Rectal smooth muscle tissue (tissue), 1 donor: ENCODE measurements around the gene HOMER1.
"Not testable (repeated sequence)": the region's sequence is repeated elsewhere in the genome, so short reads cannot be mapped to it uniquely, and the experiment has no call there.

Experiments used
- H3K27ac ChIP-seq: one replicate; pipeline ENCODE4 v1.7.0; 2013; ENCODE audit warnings: low read depth, low read length, inconsistent platforms
- H3K27me3 ChIP-seq: one replicate; pipeline ENCODE4 v1.7.0; 2013; ENCODE audit warnings: low read length; ENCODE audit not compliant: control insufficient read depth, insufficient read depth
- H3K36me3 ChIP-seq: one replicate; pipeline ENCODE4 v1.7.0; 2013; ENCODE audit warnings: low read length; ENCODE audit not compliant: control insufficient read depth, insufficient read depth
- H3K4me1 ChIP-seq: one replicate; pipeline ENCODE4 v1.7.0; 2013; ENCODE audit warnings: low read length; ENCODE audit not compliant: control insufficient read depth, insufficient read depth
- H3K4me3 ChIP-seq: one replicate; pipeline ENCODE4 v1.7.0; 2013; ENCODE audit warnings: low read length
- H3K9ac ChIP-seq: one replicate; pipeline ENCODE4 v1.7.0; 2013; ENCODE audit warnings: low read length

Gene HOMER1

DNA sequence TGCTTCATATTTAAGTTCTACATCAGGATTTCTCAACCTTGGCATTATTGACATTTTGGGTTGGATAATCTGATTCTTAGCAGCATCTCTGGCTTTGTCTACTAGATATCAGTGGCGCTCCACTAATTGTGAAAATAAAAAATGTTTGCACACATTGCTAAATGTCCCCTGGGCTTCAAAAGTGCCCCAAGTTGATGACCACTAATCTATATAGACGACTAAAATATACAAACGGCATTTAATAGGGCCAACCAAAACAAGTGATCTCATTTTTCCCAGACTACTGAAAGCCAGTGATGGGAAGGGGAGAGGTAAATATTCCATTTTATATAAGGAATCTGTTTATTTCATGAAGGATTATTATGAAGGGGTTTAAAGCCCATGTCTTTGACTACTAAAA lies 118.6 kb downstream of the HOMER1 start:
- Histone ChIP-seq H3K27ac (no peak overlapping the region), H3K27me3 (no peaks in the 10 kb centered on the region), H3K36me3 (no peaks in the 10 kb centered on the region), H3K4me3 (no peak overlapping the region), H3K9ac (no peak overlapping the region), H3K4me1 (no peaks in the 10 kb centered on the region)

DNA sequence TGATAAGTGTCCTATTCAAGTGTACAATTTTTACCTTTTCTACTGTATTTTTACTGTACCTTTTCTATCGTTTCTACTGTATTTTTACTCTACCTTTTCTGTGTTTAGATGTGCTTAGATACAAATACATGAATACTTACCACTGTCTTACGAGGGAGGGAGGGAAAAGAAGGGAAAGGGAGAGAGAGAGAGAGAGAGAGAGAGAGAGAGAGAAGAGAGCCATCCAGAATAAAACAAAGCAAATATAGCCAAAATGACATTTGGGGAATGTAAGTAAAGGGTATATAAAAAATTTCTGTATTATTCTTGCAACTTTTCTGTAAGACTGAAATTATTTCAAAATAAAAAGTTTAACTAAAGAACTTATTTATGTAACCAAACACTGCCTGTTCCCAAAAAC lies 121.2 kb downstream of the HOMER1 start:
- Histone ChIP-seq H3K4me1 (no peaks in the 10 kb centered on the region), H3K9ac (no peak overlapping the region), H3K36me3 (no peaks in the 10 kb centered on the region), H3K4me3 (no peak overlapping the region), H3K27me3 (no peaks in the 10 kb centered on the region), H3K27ac (no peak overlapping the region)

DNA sequence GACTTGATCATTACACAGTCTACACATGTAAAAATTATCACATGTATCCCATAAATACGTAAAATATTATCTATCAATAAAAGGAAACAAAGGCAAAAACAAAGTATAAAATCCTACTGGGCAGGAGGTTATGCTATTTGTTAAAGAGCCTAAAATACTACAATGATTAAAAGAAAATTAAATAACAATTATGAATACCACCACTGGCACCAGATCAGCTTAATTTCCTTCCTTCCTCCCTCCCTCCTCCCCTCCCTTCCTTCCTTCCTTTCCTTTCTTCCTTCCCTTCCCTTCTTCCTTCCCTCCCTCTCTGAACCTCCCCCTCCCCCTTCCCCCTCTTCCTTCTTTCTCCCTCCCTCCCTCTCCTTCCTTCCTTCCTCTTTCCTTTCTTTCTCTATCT lies 127.3 kb downstream of the HOMER1 start:
- Histone ChIP-seq H3K4me3 (no peak overlapping the region), H3K9ac (no peak overlapping the region), H3K36me3 (no peaks in the 10 kb centered on the region), H3K27me3 (no peaks in the 10 kb centered on the region), H3K27ac (no peak overlapping the region), H3K4me1 (no peaks in the 10 kb centered on the region)

DNA sequence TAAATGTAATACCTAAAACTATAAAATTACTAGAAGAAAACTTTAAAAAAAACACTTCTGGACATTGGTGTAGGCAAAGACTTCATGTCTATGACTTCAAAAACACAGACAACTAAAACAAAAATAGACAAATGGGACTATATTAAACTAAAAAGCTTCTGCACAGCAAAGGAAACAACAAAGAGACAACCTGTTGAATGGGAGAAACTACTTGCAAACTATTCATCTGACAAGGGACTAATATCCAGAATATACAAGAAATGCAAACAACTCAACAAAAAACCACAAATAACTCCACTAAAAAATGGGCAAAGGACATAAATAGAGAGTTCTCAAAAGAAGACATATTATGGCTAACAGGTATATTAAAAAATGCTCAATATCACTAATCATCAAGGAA lies 128.8 kb downstream of the HOMER1 start:
- H3K27me3 ChIP-seq, H3K4me3 ChIP-seq, H3K36me3 ChIP-seq, H3K27ac ChIP-seq, H3K4me1 ChIP-seq, H3K9ac ChIP-seq: not testable (repeated sequence)

DNA sequence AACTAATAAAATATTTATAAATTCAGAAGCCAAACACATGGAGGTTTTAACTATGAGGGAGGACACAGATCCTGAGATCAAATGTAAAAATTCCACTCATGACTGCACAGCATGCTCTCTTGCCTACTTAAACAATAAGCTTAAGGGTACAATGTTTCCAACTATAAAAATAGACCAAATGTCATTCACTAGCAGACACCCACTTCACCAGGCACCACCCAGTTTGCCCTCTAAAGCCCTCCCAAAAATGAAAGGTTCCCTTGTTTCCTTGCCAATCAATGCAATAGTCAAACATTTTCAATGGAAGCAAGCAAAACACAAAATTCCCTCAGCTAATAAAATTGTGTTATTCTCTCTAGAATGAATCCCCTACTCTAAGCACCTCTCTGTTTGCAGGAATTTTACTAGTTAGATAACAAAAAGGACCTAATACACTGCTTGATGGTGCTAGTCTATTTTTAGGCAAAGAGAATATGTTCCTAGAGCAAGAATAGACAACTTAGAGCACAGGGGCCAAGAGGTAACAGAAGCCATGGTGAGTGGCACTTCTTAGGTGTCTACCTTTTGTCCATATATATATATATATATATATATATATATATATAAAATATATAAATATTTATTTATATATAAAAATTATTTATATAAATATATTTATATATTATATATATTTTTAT lies 135.3 kb downstream of the HOMER1 start:
- Histone ChIP-seq H3K27ac (no peak overlapping the region), H3K9ac (no peak overlapping the region), H3K4me1 (no peaks in the 10 kb centered on the region), H3K27me3 (no peaks in the 10 kb centered on the region), H3K4me3 (no peak overlapping the region), H3K36me3 (no peaks in the 10 kb centered on the region)

DNA sequence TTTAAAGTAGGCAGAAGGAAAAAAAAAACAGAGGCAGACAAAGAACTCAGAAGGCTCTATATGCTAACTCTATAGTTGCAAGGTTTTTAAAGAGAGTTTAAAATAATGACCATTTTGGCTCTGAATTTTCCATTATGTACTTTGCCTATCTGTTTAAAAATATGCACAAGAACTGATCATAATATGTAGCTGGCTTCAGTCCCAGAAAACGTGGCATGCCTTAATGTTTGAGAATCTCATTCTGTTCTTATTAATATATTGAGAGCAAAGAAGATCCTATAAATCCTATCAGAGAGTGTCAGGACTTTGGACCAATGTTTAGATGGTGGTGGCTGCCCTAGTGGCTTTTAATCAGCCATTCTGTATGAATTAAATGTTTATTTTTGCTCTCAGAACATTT lies 156.5 kb downstream of the HOMER1 start:
- Histone ChIP-seq H3K9ac (no peak overlapping the region), H3K36me3 (no peaks in the 10 kb centered on the region), H3K27me3 (no peaks in the 10 kb centered on the region), H3K27ac (no peak overlapping the region), H3K4me3 (no peak overlapping the region), H3K4me1 (no peaks in the 10 kb centered on the region)

DNA sequence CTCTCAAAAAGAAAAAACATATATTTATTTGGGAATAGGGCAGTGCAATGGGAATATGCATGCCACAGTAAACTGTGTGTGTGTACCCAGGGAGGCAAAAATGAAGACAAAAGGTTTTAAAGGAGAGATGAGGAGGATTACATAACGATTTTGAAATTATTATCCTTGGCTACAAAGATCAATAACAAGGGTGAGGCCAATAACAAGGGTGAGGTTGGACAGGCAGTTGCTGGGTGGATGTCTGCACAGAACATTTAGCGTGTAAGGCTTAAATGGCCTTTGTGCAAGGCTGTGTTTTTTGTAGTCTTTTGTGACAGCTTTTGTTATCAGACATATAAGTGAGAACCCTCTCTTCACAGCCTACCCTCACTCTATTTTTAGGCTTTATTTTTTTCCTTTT lies 164.1 kb downstream of the HOMER1 start:
- H3K4me1 ChIP-seq: no peaks in the 10 kb centered on the region
- H3K36me3 ChIP-seq: no peaks in the 10 kb centered on the region
- H3K27me3 ChIP-seq: no peaks in the 10 kb centered on the region
- H3K4me3 ChIP-seq: no peak overlapping the region
- H3K27ac ChIP-seq: no peak overlapping the region
- no peak overlapping the region for H3K9ac ChIP-seq

DNA sequence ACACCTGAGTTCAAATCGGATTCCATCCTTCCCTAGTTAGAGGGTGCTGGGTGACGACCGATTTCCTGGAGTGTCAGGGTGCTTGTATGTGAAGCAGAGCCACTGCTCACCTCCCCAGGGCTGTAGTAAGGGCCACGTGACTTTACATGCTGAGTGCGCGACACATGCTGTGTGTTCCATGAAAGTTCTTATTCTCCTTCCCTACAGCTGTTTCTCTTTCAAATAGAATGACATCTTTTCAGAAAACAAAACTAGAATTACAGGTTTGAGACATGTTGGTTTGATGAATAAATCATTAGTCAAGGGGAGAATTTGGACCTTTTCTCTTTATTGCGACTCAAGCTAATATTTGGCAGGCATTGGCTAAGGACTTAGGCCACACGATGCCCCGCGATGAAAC lies 164.9 kb downstream of the HOMER1 start:
- no peak overlapping the region for H3K9ac ChIP-seq
- H3K36me3 ChIP-seq: no peaks in the 10 kb centered on the region
- H3K4me3 ChIP-seq: no peak overlapping the region
- no peaks in the 10 kb centered on the region for H3K27me3 ChIP-seq
- no peak overlapping the region for H3K27ac ChIP-seq
- no peaks in the 10 kb centered on the region for H3K4me1 ChIP-seq

DNA sequence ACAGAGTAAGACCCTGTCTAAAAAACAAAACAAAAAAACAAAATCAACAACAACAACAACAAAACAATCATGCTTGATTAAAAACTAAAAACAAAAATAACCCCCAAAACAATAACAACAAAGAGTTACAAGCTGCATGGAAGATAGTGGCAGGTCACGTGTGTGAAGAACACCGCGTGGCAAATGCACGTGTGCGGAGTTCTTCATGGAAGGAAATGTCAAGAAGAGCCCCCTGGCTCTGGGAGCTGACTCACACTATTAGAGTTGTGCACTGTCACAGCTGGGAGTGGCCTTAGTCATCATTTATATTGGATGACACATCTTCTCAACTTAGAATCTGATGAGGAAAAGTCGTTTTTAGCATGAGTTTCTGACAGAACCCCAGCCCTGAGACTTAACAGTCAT lies 167.5 kb downstream of the HOMER1 start:
- H3K4me1 ChIP-seq: no peaks in the 10 kb centered on the region
- no peaks in the 10 kb centered on the region for H3K27me3 ChIP-seq
- H3K4me3 ChIP-seq: no peak overlapping the region
- no peak overlapping the region for H3K9ac ChIP-seq
- H3K36me3 ChIP-seq: no peaks in the 10 kb centered on the region
- H3K27ac ChIP-seq: no peak overlapping the region

DNA sequence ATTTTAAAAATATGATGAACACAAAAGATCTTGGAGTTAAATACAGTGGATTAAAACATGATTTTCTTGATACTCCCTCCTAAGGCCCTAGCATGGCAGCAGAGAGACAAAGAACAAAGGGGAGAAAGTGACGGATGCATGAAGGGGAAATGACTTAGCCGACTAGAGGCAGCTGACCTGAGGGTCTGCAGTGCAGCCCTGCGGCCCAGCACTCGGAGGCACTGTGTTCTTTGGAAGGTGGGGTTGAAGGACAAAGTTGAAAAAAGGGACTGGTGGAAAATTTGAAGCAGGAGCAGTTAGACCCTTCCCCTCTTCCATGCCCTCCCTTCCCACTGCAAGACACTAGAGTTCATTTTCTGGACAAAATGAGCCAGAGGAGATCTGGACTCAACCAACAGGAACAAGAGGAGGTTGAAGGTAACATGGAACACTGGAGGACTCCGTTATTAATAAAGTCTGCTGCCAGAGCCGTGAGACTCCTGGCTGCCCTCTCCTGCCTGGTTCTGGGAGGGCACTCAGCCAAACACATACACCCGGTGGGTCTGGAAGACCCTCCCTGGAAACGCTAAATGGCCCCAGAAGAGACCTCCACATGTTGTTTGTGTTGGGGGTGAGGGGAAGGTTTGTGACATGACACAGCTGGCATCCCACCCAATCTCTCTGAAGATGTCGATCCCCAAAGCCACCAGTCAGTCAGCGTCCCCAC lies 179.9 kb downstream of the HOMER1 start:
- Histone ChIP-seq H3K36me3 (no peaks in the 10 kb centered on the region), H3K9ac (no peak overlapping the region), H3K27me3 (no peaks in the 10 kb centered on the region), H3K4me3 (no peak overlapping the region), H3K4me1 (no peaks in the 10 kb centered on the region), H3K27ac (no peak overlapping the region)

DNA sequence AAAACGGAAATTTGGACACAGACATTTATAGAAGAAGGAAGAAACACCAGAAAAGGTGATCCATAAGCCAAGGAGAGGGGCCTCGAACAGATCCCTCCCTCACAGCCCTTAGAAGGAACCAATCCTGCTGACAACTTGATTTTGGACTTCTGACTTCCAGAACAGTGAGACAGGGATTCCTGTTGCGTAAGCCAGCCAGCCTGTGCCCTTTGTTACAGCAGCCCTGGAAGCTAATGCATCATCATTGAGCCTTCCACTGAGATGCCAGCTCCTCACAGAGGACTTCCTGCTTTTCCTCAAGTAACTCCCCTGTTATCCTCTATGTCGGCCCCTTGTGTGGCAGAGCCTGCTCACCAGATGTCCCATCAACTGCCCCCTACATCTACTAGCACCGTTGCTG lies 183.9 kb downstream of the HOMER1 start:
- H3K4me3 ChIP-seq: no peak overlapping the region
- H3K9ac ChIP-seq: no peak overlapping the region
- no peaks in the 10 kb centered on the region for H3K4me1 ChIP-seq
- H3K27ac ChIP-seq: no peak overlapping the region
- H3K36me3 ChIP-seq: no peaks in the 10 kb centered on the region
- H3K27me3 ChIP-seq: no peaks in the 10 kb centered on the region

DNA sequence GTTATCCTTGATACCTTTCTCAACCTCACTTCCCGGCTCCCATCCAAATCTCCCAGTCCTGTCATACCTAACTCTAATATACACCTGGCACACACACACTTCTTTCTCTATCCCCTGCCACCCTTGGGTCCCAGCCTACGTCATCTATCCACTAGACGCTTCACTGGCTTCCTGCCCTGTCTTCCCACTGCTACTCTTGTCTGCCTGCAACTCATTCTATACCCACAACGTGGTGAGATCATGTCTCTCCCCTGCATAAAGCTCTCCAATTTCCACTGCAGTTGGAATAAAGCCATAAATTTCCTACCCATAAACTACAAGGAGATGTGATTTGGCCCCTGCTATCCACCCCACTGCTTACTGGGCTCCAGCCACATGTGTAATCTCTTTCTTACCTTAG lies 184.5 kb downstream of the HOMER1 start:
- Histone ChIP-seq H3K36me3 (no peaks in the 10 kb centered on the region), H3K4me3 (no peak overlapping the region), H3K9ac (no peak overlapping the region), H3K27ac (no peak overlapping the region), H3K27me3 (no peaks in the 10 kb centered on the region), H3K4me1 (no peaks in the 10 kb centered on the region)
